GM12872 (cell line): Measurements from ENCODE around the gene CLSTN2.

ENCODE experiments used
- CTCF ChIP-seq: IDR thresholded peaks from 3 replicates; pipeline ENCODE4 v1.5.1; 2011; ENCODE audit warnings: low read depth, mild to moderate bottlenecking, low read length, moderate library complexity; ENCODE audit not compliant: insufficient read depth

Gene CLSTN2

GRCh38 chr3:140568131-140568530 lies 633.1 kb downstream of the CLSTN2 start:
- no peak for TF ChIP-seq CTCF

- no peak for TF ChIP-seq CTCF
These were observed 634.0 kb downstream of the CLSTN2 start for GRCh38 chr3:140568842-140569520.

- no peak for TF ChIP-seq CTCF
These were observed 635.6 kb downstream of the CLSTN2 start for GRCh38 chr3:140570602-140571001.

- TF ChIP-seq CTCF: no peak
These were observed 636.9 kb downstream of the CLSTN2 start for GRCh38 chr3:140571836-140572235.

GRCh38 chr3:140572334-140572733 lies 637.3 kb downstream of the CLSTN2 start:
- no peak for TF ChIP-seq CTCF

GRCh38 chr3:140573011-140573410 lies 638.0 kb downstream of the CLSTN2 start:
- no peak for TF ChIP-seq CTCF

GRCh38 chr3:140574375-140574774 lies 639.4 kb downstream of the CLSTN2 start:
- TF ChIP-seq CTCF: no peak
